Nephron progenitor cell (in vitro differentiated cells): ENCODE results near the gene TALDO1.

Source experiments
- DNase-seq: peaks from one replicate; pipeline ENCODE4 v3.0.0; 2021
- H3K27ac Mint-ChIP-seq: 2 replicates; pipeline ENCODE4 v1.8.0; 2021; ENCODE audit warnings: mild to moderate bottlenecking, moderate library complexity, mixed read lengths
- H3K27me3 Mint-ChIP-seq: 2 replicates; pipeline ENCODE4 v1.8.0; 2021; ENCODE audit warnings: mild to moderate bottlenecking, low read depth, mixed read lengths; ENCODE audit not compliant: poor library complexity
- H3K36me3 Mint-ChIP-seq: 2 replicates; pipeline ENCODE4 v1.8.0; 2021; ENCODE audit warnings: low read depth, mixed read lengths
- H3K4me1 Mint-ChIP-seq: 2 replicates; pipeline ENCODE4 v1.8.0; 2021; ENCODE audit warnings: mixed read lengths
- H3K4me3 Mint-ChIP-seq: 2 replicates; pipeline ENCODE4 v1.8.0; 2021; ENCODE audit warnings: mild to moderate bottlenecking, moderate library complexity, mixed read lengths
- H3K9me3 Mint-ChIP-seq: 2 replicates; pipeline ENCODE4 v1.8.0; 2021; ENCODE audit warnings: mild to moderate bottlenecking, moderate library complexity, mixed read lengths
- TF ChIP-seq, protein P1 (sequence below): fragments of 200-600 bp; sonication (generic); IDR thresholded peaks from 2 replicates; pipeline ENCODE4 v1.5.0; 2021; ENCODE audit warnings: antibody characterized with exemption

The TALDO1 gene

DNA sequence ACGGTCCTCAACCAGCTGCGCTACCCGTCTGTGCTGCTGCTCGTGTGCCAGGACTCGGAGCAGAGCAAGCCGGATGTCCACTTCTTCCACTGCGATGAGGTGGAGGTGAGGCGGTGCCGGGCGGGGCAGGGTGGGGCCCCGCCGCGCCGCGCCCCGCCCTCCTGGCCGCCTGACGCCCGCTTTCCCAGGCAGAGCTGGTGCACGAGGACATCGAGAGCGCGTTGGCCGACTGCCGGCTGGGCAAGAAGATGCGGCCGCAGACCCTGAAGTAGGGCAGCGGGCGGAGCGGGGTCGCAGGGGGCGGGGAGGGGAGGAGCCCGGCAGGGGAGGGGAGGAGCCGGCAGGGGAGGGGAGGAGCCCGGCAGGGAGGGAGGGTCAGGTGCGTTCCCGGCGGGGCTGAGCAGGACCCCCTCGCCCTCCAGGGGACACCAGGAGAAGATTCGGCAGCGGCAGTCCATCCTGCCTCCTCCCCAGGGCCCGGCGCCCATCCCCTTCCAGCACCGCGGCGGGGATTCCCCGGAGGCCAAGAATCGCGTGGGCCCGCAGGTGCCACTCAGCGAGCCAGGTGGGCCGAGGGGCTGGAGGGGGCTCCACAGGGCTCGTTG is 26.5 kb upstream of the TALDO1 start:
- peaks cover 79% of the 10 kb centered on the region for H3K27me3 Mint-ChIP-seq
- no peak overlapping the region for H3K27ac Mint-ChIP-seq
- no peak overlapping the region for H3K4me3 Mint-ChIP-seq
- TF ChIP-seq, protein P1, sequence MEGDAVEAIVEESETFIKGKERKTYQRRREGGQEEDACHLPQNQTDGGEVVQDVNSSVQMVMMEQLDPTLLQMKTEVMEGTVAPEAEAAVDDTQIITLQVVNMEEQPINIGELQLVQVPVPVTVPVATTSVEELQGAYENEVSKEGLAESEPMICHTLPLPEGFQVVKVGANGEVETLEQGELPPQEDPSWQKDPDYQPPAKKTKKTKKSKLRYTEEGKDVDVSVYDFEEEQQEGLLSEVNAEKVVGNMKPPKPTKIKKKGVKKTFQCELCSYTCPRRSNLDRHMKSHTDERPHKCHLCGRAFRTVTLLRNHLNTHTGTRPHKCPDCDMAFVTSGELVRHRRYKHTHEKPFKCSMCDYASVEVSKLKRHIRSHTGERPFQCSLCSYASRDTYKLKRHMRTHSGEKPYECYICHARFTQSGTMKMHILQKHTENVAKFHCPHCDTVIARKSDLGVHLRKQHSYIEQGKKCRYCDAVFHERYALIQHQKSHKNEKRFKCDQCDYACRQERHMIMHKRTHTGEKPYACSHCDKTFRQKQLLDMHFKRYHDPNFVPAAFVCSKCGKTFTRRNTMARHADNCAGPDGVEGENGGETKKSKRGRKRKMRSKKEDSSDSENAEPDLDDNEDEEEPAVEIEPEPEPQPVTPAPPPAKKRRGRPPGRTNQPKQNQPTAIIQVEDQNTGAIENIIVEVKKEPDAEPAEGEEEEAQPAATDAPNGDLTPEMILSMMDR, result no peak
- peak; percentile 82 for DNase-seq
- H3K4me1 Mint-ChIP-seq, result peaks cover 15% of the 10 kb centered on the region
- H3K9me3 Mint-ChIP-seq, result peaks cover 7% of the 10 kb centered on the region
- no peaks in the 10 kb centered on the region for H3K36me3 Mint-ChIP-seq

DNA sequence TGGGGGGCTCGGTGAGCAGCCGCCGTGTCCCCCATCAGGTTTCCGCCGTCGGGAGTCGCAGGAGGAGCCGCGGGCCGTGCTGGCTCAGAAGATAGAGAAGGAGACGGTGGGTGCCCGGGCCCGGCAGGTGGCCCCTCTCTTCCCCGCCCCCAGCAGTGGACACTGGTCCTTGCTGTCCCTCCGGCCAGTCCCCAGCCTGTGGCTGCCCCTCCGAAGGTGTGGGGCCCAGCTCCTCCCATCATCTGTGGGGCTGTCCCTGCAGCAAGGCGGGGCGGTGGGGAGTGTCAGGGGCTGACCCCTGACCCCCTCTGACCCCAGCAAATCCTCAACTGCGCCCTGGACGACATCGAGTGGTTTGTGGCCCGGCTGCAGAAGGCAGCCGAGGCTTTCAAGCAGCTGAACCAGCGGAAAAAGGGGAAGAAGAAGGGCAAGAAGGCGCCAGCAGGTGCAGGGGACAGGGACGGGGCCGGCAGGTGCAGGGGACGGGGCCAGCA is 26.0 kb upstream of the TALDO1 start:
- Mint-ChIP-seq H3K36me3 (no peaks in the 10 kb centered on the region), H3K27ac (no peak overlapping the region), H3K4me1 (peaks cover 15% of the 10 kb centered on the region), H3K27me3 (peaks cover 79% of the 10 kb centered on the region), H3K4me3 (no peak overlapping the region), H3K9me3 (peaks cover 5% of the 10 kb centered on the region)
- TF ChIP-seq, protein P1, result no peak
- DNase-seq, result no peak

DNA sequence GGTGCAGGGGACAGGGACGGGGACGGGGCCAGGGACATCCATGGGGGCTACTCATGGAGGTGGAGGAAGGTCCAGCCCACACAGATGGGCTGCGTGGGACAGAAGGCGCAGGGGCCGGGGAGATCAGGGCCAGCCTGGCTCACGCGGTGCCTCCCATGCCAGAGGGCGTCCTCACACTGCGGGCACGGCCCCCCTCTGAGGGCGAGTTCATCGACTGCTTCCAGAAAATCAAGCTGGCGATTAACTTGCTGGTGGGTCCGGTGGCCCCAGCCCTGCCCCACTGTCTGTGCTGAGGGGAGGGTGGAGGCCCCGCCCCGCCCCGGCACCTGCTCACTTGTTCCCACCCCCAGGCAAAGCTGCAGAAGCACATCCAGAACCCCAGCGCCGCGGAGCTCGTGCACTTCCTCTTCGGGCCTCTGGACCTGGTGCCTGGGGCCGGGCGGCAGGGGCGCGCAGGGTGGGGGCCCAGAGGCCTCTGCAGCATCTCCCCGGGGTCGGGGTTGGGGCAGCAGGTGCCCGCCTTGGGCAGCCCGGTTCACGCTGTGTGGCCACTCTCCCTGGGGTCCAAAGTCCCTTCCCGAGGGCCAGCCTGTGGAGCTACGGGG is 25.4 kb upstream of the TALDO1 start:
- Mint-ChIP-seq H3K36me3 (no peaks in the 10 kb centered on the region), H3K27me3 (peaks cover 81% of the 10 kb centered on the region), H3K27ac (no peak overlapping the region), H3K4me3 (no peak overlapping the region), H3K9me3 (no peaks in the 10 kb centered on the region), H3K4me1 (peaks cover 15% of the 10 kb centered on the region)
- DNase-seq, result no peak
- TF ChIP-seq, protein P1, result no peak

DNA sequence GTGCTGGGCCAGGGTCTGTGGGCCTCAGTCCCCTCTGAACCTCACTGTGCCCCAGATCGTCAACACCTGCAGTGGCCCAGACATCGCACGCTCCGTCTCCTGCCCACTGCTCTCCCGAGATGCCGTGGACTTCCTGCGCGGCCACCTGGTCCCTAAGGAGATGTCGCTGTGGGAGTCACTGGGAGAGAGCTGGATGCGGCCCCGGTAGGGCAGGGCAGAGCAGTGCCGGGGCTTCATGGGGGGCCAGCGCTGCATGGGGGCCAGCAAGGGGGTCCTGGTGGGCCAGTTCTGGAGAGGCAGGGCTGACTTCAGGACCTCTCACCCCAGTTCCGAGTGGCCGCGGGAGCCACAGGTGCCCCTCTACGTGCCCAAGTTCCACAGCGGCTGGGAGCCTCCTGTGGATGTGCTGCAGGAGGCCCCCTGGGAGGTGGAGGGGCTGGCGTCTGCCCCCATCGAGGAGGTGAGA is 24.9 kb upstream of the TALDO1 start:
- no peak for DNase-seq
- TF ChIP-seq, protein P1, result no peak
- Mint-ChIP-seq H3K9me3 (no peaks in the 10 kb centered on the region), H3K36me3 (no peaks in the 10 kb centered on the region), H3K4me1 (peaks cover 15% of the 10 kb centered on the region), H3K27me3 (peaks cover 83% of the 10 kb centered on the region), H3K4me3 (no peak overlapping the region), H3K27ac (no peak overlapping the region)

DNA sequence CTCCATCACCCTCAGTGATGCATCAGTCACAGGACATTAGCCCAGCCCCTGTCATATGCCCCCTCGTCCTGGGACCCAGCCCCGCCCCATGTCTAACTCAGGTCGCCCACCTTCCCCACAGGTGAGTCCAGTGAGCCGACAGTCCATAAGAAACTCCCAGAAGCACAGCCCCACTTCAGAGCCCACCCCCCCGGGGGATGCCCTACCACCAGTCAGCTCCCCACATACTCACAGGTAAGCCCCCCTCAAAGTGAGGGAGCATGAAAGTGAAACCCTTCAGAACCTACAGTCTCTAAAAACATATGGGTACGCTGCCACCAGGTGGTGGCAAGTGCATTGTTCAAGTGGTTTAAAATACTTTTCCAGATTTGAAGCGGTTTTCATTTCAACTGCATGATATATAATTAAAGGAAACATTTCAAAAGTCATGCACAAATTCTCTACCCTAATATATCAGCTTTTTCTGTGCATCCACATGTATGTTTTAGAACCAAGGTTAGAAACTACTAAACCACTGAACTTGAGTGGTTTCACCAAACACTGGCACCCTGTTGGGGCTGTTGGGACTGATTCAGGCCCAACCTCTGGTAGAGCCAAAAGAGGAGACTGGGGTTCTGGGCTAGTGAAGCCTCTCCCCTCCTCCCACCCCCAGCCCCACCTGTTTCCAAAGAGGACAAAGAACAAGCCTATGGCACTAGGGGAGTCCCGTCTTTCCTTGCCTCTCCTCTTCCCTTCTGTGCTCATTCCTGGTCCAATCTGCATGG is 24.0 kb upstream of the TALDO1 start:
- DNase-seq, result no peak
- Mint-ChIP-seq H3K36me3 (no peaks in the 10 kb centered on the region), H3K4me3 (no peak overlapping the region), H3K27ac (no peak overlapping the region), H3K27me3 (peaks cover 84% of the 10 kb centered on the region), H3K4me1 (peaks cover 15% of the 10 kb centered on the region), H3K9me3 (no peaks in the 10 kb centered on the region)
- TF ChIP-seq, protein P1, result no peak
